Measurements from ENCODE around the gene CENPN.

Gene CENPN

DNA sequence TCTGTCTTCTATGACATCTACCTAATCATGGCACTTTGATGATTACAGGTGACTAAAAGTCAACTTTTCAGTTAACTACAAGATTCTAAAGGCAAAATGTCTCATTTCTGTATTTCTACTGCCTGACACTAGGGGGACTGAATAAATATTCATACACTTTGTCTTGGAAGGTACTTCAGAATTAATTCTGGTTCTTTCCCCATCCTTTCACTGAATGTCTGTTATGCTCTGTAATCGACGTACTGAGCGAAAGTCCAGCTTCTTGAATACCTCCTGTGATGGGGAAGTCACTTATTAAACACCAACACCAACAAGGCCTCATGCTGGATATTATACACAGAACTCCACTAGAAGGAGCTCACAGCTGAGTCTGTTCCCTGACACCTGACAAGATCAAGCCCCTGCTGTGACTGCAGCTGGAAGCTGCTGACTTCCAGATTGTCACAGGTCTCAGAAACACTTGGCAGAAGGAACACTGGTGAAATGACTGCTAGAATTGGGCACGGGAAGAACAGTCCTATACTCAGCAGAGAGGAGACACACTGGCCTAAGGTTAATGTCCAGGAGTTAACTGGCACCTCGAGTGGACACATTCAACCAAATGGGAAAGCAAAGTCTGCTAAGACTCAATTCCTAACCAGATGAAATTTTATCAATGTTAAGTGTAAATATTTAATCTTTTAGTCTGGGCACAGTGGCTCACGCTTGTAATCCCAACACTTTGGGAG, 32.2 kb upstream of the CENPN start:
- Histone ChIP-seq H3K9ac (ENCODE audit: low read length in 5 of 5) (no peak overlapping the region), H3K27me3 (ENCODE audit: control insufficient read depth in 5 of 5, insufficient read depth in 4 of 5, low read length in 5 of 5) (no peaks in the 10 kb centered on the region), H3K36me3 (ENCODE audit: control insufficient read depth in 5 of 5, insufficient read depth in 5 of 5, low read length in 5 of 5) (peaks cover 7 to 21% (median 13%) of the 10 kb centered on the region in 5 donors), H3K4me1 (ENCODE audit: control insufficient read depth in 5 of 5, insufficient read depth in 5 of 5, low read length in 5 of 5) (no peaks in the 10 kb centered on the region), H3K27ac (ENCODE audit: low read depth, low read length) (no peak overlapping the region), H3K4me3 (ENCODE audit: low read depth in 1 of 5, low read length in 5 of 5) (no peak overlapping the region), H3K9me3 (ENCODE audit: control insufficient read depth in 5 of 5, low read length in 5 of 5) (no peaks in the 10 kb centered on the region)

DNA sequence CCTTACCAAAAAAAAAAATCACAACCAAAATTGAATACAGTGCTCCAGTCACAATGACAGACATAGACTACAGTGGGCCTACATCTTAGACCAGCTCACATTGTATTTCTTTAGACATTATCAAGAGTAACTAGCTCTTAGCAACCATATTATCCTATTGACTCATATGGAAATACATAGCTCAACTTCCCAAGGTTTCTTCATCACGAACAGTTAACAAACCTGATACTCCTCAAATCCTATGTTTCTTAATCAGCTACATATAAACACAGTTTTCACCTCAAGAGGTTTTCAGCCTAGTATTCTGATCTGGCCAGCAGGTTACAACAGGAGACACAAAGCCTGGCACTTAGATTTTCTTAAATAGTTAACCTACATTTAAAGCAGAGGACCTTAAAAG, 30.1 kb upstream of the CENPN start:
- H3K9me3 ChIP-seq (ENCODE audit: control insufficient read depth in 5 of 5, low read length in 5 of 5) = no peaks in the 10 kb centered on the region

DNA sequence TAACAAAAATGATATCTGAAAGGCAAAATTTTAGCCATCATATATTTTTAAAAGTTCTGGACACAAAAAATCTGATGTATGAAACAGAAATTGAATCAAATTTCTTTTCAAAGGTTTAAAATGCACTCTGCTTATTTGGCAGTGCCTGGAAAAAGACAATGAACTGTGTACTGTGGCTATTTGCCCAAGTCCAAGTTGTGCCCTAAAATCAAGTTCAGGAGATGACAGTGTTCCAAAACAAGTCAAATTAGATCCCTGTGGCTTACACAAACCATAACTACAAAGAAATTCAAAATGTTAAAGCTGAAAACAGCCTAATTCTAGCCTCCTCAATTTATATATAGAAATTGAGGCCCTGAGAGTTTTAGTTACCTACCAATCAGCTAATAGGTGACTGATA, 25.9 kb upstream of the CENPN start:
- Histone ChIP-seq H3K4me1 (ENCODE audit: control insufficient read depth in 5 of 5, insufficient read depth in 5 of 5, low read length in 5 of 5) (no peaks in the 10 kb centered on the region), H3K9ac (ENCODE audit: low read length in 5 of 5) (no peak overlapping the region), H3K27me3 (ENCODE audit: control insufficient read depth in 5 of 5, insufficient read depth in 4 of 5, low read length in 5 of 5) (no peaks in the 10 kb centered on the region), H3K4me3 (ENCODE audit: low read depth in 1 of 5, low read length in 5 of 5) (no peak overlapping the region), H3K36me3 (ENCODE audit: control insufficient read depth in 5 of 5, insufficient read depth in 5 of 5, low read length in 5 of 5) (peaks cover 3 to 14% (median 7%) of the 10 kb centered on the region in 5 donors), H3K27ac (ENCODE audit: low read depth, low read length) (no peak overlapping the region), H3K9me3 (ENCODE audit: control insufficient read depth in 5 of 5, low read length in 5 of 5) (no peaks in the 10 kb centered on the region)

More for the DNA sequence above, 30.1 kb upstream of the CENPN start:
- no peak overlapping the region for H3K9ac ChIP-seq (ENCODE audit: low read length in 5 of 5)
- peaks cover 7 to 22% (median 14%) of the 10 kb centered on the region in 5 donors for H3K36me3 ChIP-seq (ENCODE audit: control insufficient read depth in 5 of 5, insufficient read depth in 5 of 5, low read length in 5 of 5)
- no peak overlapping the region for H3K4me3 ChIP-seq (ENCODE audit: low read depth in 1 of 5, low read length in 5 of 5)
- no peaks in the 10 kb centered on the region for H3K4me1 ChIP-seq (ENCODE audit: control insufficient read depth in 5 of 5, insufficient read depth in 5 of 5, low read length in 5 of 5)
- no peaks in the 10 kb centered on the region for H3K27me3 ChIP-seq (ENCODE audit: control insufficient read depth in 5 of 5, insufficient read depth in 4 of 5, low read length in 5 of 5)
- H3K27ac ChIP-seq (ENCODE audit: low read depth, low read length) = no peak overlapping the region

GRCh38 chr16:80982646-80983045, 24.4 kb upstream of the CENPN start:
- no peak overlapping the region for H3K4me3 ChIP-seq (ENCODE audit: low read depth in 1 of 5, low read length in 5 of 5)
- H3K27ac ChIP-seq (ENCODE audit: low read depth, low read length) = no peak overlapping the region
- peaks cover 3 to 11% (median 4%) of the 10 kb centered on the region in 5 donors for H3K36me3 ChIP-seq (ENCODE audit: control insufficient read depth in 5 of 5, insufficient read depth in 5 of 5, low read length in 5 of 5)
- no peaks in the 10 kb centered on the region for H3K27me3 ChIP-seq (ENCODE audit: control insufficient read depth in 5 of 5, insufficient read depth in 4 of 5, low read length in 5 of 5)
- H3K9ac ChIP-seq (ENCODE audit: low read length in 5 of 5) = no peak overlapping the region
- H3K9me3 ChIP-seq (ENCODE audit: control insufficient read depth in 5 of 5, low read length in 5 of 5) = no peaks in the 10 kb centered on the region
- no peaks in the 10 kb centered on the region for H3K4me1 ChIP-seq (ENCODE audit: control insufficient read depth in 5 of 5, insufficient read depth in 5 of 5, low read length in 5 of 5)

DNA sequence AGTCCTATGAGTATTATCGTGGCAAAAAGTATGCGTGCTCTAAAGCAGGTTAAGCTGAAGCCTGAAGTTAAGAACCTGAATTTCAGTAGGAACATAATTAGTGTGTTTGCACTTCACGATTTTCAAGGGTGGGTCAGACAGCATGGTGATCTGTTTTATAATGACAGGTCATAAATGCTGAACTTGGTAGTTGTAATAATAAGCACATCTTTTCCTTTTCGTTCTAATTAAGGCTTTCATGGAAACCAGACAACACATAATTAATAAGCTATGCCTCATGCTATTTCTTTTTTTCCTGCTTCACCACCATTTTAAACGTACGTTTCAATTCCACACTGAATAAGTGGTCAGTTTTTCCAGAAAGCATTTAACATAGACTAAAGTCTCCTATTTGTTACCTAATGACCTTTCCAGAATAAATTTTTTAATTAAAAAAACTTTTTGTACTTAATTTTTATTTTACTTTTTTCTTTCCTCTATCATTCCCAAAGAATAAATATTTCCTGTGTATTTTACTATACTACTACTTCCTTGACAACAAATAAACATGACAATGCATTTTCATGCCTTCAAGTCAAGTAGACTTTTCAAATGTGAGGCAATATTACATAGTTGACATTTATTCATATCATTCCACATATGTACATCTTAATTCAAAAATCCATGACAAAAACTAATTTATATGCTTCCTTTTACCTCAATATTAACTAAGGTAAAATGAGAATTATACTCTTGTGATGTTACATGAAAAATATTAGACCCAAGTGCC, 22.7 kb upstream of the CENPN start:
- H3K27me3 ChIP-seq (ENCODE audit: control insufficient read depth in 5 of 5, insufficient read depth in 4 of 5, low read length in 5 of 5) = no peaks in the 10 kb centered on the region
- H3K4me3 ChIP-seq (ENCODE audit: low read depth in 1 of 5, low read length in 5 of 5) = no peak overlapping the region
- H3K4me1 ChIP-seq (ENCODE audit: control insufficient read depth in 5 of 5, insufficient read depth in 5 of 5, low read length in 5 of 5) = no peaks in the 10 kb centered on the region
- no peak overlapping the region for H3K27ac ChIP-seq (ENCODE audit: low read depth, low read length)
- peaks cover 3 to 7% (median 4%) of the 10 kb centered on the region in 5 donors for H3K36me3 ChIP-seq (ENCODE audit: control insufficient read depth in 5 of 5, insufficient read depth in 5 of 5, low read length in 5 of 5)
- no peaks in the 10 kb centered on the region for H3K9me3 ChIP-seq (ENCODE audit: control insufficient read depth in 5 of 5, low read length in 5 of 5)
- H3K9ac ChIP-seq (ENCODE audit: low read length in 5 of 5) = no peak overlapping the region

GRCh38 chr16:80985611-80986010, 21.4 kb upstream of the CENPN start:
- Histone ChIP-seq H3K9me3 (ENCODE audit: control insufficient read depth in 5 of 5, low read length in 5 of 5) (no peaks in the 10 kb centered on the region), H3K36me3 (ENCODE audit: control insufficient read depth in 5 of 5, insufficient read depth in 5 of 5, low read length in 5 of 5) (peaks cover 0 to 4% (median under 1%) of the 10 kb centered on the region in 5 donors), H3K27me3 (ENCODE audit: control insufficient read depth in 5 of 5, insufficient read depth in 4 of 5, low read length in 5 of 5) (no peaks in the 10 kb centered on the region), H3K9ac (ENCODE audit: low read length in 5 of 5) (no peak overlapping the region), H3K4me1 (ENCODE audit: control insufficient read depth in 5 of 5, insufficient read depth in 5 of 5, low read length in 5 of 5) (no peaks in the 10 kb centered on the region), H3K27ac (ENCODE audit: low read depth, low read length) (no peak overlapping the region), H3K4me3 (ENCODE audit: low read depth in 1 of 5, low read length in 5 of 5) (no peak overlapping the region)

GRCh38 chr16:80986557-80986956, 20.5 kb upstream of the CENPN start:
- H3K9ac ChIP-seq (ENCODE audit: low read length in 5 of 5) = no peak overlapping the region
- no peak overlapping the region for H3K4me3 ChIP-seq (ENCODE audit: low read depth in 1 of 5, low read length in 5 of 5)
- H3K27ac ChIP-seq (ENCODE audit: low read depth, low read length) = no peak overlapping the region
- H3K4me1 ChIP-seq (ENCODE audit: control insufficient read depth in 5 of 5, insufficient read depth in 5 of 5, low read length in 5 of 5) = no peaks in the 10 kb centered on the region
- peaks cover 0 to 9% (median 5%) of the 10 kb centered on the region in 5 donors for H3K36me3 ChIP-seq (ENCODE audit: control insufficient read depth in 5 of 5, insufficient read depth in 5 of 5, low read length in 5 of 5)
- H3K9me3 ChIP-seq (ENCODE audit: control insufficient read depth in 5 of 5, low read length in 5 of 5) = no peaks in the 10 kb centered on the region
- no peaks in the 10 kb centered on the region for H3K27me3 ChIP-seq (ENCODE audit: control insufficient read depth in 5 of 5, insufficient read depth in 4 of 5, low read length in 5 of 5)

GRCh38 chr16:80988756-80989155, 18.3 kb upstream of the CENPN start:
- Histone ChIP-seq H3K27ac (ENCODE audit: low read depth, low read length) (no peak overlapping the region), H3K27me3 (ENCODE audit: control insufficient read depth in 5 of 5, insufficient read depth in 4 of 5, low read length in 5 of 5) (no peaks in the 10 kb centered on the region), H3K9ac (ENCODE audit: low read length in 5 of 5) (no peak overlapping the region), H3K9me3 (ENCODE audit: control insufficient read depth in 5 of 5, low read length in 5 of 5) (no peaks in the 10 kb centered on the region), H3K4me3 (ENCODE audit: low read depth in 1 of 5, low read length in 5 of 5) (no peak overlapping the region), H3K36me3 (ENCODE audit: control insufficient read depth in 5 of 5, insufficient read depth in 5 of 5, low read length in 5 of 5) (peaks cover 0 to 10% (median 6%) of the 10 kb centered on the region in 5 donors), H3K4me1 (ENCODE audit: control insufficient read depth in 5 of 5, insufficient read depth in 5 of 5, low read length in 5 of 5) (no peaks in the 10 kb centered on the region)

DNA sequence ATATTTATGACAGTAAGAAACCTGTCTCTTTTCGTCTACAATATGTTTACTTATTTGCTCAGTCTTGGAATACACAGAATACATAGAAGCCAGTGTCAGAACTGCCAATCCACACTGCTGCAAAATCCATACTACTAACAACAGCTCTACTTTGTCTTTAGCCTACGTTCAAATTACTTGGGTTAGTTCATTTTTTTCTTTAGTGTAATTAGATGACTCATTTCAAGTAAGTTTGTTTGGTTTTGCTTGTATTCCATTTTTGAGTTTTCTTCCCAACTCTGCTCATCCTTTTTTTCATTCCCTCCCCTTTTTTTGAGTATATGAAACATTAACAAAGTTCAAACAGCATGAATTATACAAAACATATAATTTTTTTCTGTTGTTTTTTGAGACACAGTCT, 17.2 kb upstream of the CENPN start:
- H3K9me3 ChIP-seq (ENCODE audit: control insufficient read depth in 5 of 5, low read length in 5 of 5) = no peaks in the 10 kb centered on the region
- no peak overlapping the region for H3K4me3 ChIP-seq (ENCODE audit: low read depth in 1 of 5, low read length in 5 of 5)
- H3K36me3 ChIP-seq (ENCODE audit: control insufficient read depth in 5 of 5, insufficient read depth in 5 of 5, low read length in 5 of 5) = peaks cover 0 to 10% (median 6%) of the 10 kb centered on the region in 5 donors
- no peak overlapping the region for H3K27ac ChIP-seq (ENCODE audit: low read depth, low read length)
- no peak overlapping the region for H3K9ac ChIP-seq (ENCODE audit: low read length in 5 of 5)
- H3K27me3 ChIP-seq (ENCODE audit: control insufficient read depth in 5 of 5, insufficient read depth in 4 of 5, low read length in 5 of 5) = no peaks in the 10 kb centered on the region
- no peaks in the 10 kb centered on the region for H3K4me1 ChIP-seq (ENCODE audit: control insufficient read depth in 5 of 5, insufficient read depth in 5 of 5, low read length in 5 of 5)

DNA sequence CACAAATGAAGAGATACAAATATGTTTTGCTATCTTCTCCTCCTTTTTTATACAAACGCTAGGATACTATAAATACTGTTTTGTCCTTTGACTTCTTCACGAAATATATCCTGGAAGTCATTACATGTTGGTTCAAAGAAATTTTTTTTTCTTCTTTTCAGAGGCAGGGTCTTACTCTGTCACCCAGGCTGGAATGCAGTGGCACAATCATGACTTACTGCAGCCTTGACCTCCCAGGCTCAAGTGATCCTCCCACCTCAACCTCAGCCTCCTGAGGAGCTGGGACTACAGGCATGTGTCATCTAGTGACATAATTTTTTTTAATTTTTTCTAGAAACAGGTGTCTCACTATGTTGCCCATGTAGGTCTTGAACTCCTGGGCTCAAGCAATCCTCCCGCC, 16.4 kb upstream of the CENPN start:
- Histone ChIP-seq H3K27ac (ENCODE audit: low read depth, low read length) (no peak overlapping the region), H3K4me3 (ENCODE audit: low read depth in 1 of 5, low read length in 5 of 5) (no peak overlapping the region), H3K27me3 (ENCODE audit: control insufficient read depth in 5 of 5, insufficient read depth in 4 of 5, low read length in 5 of 5) (no peaks in the 10 kb centered on the region), H3K36me3 (ENCODE audit: control insufficient read depth in 5 of 5, insufficient read depth in 5 of 5, low read length in 5 of 5) (peaks cover 0 to 10% (median 6%) of the 10 kb centered on the region in 5 donors), H3K9me3 (ENCODE audit: control insufficient read depth in 5 of 5, low read length in 5 of 5) (no peaks in the 10 kb centered on the region), H3K9ac (ENCODE audit: low read length in 5 of 5) (no peak overlapping the region), H3K4me1 (ENCODE audit: control insufficient read depth in 5 of 5, insufficient read depth in 5 of 5, low read length in 5 of 5) (no peaks in the 10 kb centered on the region)
